Measurements from ENCODE around the gene GUCD1.

- TF ChIP-seq CTCF (IDR thresholded peaks at IDR 0.05) (no peak), POLR2A (IDR thresholded peaks at IDR 0.05) (no peak)
Observed at GRCh38 chr22:24589518-24590030, 34.6 kb upstream of the GUCD1 start.

Data from lower leg skin (tissue), 3 donors.